GM10266 (cell line): ENCODE results near the gene HRK.

Source experiments
- DNase-seq: peaks from one replicate; pipeline ENCODE4 v3.0.0; 2012; ENCODE audit errors: extremely low spot score
- TF ChIP-seq, protein P1 (sequence below): IDR thresholded peaks from 2 replicates; pipeline ENCODE4 v1.5.1; 2012; ENCODE audit warnings: mild to moderate bottlenecking, low read depth; ENCODE audit not compliant: control insufficient read depth, insufficient read depth; ENCODE audit errors: missing control alignments

Gene HRK

DNA sequence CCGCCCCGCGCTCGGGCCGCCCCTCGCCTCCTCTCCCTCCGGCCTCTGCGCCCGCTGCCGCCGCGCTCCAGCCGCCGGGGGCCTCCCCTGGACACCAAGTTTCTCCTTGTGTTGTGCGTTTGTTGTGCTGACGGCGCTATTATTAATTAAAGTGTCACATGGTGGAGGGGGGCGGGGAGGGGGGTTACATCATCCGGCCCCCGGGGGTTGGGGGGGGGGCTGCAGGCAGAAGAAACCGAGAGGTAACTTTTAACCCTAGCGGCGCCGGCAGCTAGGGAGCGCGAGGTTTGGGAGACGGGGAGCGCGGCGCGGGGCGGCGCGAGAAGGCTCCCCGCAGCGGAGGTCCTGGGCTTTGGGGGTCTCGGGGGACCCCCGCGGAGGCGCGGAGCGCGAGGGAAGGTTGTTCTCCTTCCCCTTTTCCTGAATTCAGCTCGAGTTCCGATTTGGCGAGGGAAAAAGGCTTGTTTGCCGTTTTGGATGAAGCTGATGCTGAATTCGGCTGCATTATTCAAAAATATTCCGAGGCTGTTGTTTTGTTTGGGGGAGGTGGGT lies at the start of gene HRK:
Gene HRK, minus strand, starts transcription at position 117 of the 552 bp plus-strand sequence. CDS start 134 bp downstream, outside the sequence.
- DNase-seq = no peak
- TF ChIP-seq, protein P1, sequence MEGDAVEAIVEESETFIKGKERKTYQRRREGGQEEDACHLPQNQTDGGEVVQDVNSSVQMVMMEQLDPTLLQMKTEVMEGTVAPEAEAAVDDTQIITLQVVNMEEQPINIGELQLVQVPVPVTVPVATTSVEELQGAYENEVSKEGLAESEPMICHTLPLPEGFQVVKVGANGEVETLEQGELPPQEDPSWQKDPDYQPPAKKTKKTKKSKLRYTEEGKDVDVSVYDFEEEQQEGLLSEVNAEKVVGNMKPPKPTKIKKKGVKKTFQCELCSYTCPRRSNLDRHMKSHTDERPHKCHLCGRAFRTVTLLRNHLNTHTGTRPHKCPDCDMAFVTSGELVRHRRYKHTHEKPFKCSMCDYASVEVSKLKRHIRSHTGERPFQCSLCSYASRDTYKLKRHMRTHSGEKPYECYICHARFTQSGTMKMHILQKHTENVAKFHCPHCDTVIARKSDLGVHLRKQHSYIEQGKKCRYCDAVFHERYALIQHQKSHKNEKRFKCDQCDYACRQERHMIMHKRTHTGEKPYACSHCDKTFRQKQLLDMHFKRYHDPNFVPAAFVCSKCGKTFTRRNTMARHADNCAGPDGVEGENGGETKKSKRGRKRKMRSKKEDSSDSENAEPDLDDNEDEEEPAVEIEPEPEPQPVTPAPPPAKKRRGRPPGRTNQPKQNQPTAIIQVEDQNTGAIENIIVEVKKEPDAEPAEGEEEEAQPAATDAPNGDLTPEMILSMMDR = no peak

- DNase-seq = no peak
- TF ChIP-seq, protein P1 = no peak
Observed at GRCh38 chr12:116929885-116930284, 48.6 kb upstream of the HRK start.

DNA sequence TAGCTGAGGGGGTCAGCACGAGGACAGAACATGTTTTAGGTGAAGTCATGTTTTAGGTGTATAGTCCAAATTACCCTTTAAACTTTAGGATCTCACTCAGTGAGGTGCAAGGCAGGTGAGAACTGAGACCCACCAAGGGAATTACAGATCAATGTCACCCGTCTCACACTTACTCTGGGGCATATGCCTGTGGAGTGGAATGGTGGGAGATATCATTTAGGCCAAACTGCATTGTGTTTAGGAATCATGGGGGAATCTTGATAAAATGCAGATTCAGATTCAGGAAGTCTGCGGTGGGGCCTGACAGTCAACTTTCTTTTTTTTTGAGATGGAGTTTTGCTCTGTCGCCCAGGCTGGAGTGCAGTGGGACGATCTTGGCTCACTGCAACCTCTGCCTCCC lies 47.3 kb upstream of the HRK start:
- no peak for DNase-seq
- TF ChIP-seq, protein P1 = no peak

DNA sequence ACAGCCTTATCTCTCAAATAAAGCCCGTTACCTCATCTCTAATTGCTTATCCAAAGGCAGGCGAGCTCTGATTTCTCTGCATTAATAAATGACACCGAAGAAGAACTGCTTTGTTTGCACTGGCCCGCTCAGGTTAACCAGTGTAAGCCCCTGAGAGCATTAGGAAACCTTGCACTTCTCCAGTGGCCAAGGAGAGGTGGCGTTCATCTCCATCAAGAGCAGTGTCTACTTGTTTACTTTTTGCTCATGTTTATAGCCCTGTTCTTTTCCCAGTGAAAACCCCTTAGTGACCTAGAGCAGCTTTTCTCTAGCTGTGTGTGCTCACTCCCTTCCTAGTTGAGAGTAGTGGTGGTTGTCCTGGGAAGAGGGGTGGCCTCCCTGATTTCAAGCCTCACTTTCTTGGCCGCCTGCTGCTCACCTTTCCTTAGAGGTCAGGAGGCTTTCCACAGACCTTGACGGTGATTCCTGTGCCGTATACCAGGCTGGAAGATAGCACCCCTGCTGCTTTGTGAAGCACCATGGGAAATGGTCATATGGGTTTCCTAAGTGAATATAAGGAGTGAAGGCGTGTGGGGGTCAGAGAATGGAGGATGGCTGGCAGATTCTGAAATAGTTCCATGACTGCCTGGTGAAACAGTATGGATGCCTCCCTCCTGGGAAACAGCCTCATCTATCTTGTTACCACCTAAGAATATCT lies 46.2 kb upstream of the HRK start:
- no peak for DNase-seq
- TF ChIP-seq, protein P1 = no peak

- no peak for DNase-seq
- TF ChIP-seq, protein P1 = no peak
Observed at GRCh38 chr12:116926283-116927243, 45.3 kb upstream of the HRK start.

DNA sequence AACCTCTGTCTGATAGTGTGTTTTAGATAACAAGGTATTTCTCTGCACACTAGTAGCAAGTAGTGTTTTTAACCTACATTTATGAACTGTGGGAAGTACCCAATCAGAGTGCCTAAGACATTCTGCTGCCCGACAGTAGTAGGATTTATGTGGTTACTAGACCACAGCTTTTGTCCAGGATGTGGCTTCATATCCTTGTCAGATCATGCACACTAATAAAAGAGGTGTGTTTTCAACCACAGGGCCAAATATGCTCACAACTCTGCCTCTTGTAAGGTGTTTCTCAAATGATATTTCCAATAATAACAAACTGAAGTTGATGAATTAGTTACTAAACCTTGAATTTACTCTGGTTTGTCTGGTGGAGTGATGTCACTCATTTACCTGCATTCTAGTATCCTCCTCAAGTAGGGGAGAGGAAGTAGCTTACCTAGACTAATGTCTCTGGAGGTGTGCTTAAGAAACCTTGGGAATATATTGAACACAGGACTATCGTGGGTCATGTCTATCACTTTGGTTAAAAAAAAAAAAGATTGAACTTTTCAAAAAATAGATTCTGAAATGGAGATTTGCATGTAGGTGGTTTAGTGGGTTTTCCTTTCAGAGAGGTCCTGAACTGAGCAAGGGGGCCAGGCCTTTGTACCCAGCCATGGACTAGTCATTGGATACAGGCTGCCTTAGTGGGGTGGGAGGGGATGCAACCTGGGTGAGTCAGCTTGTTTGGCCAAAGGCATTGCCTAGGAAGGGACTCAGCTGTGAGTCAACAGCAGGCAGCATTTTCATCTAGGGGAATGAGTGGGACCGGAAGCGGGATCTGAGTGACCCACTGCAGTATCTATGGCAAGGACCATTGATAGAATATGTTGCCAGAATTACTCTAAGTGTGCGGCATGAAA lies 43.6 kb upstream of the HRK start:
- TF ChIP-seq, protein P1 = no peak
- no peak for DNase-seq
